T-helper 1 cell treated with Interleukin-12 subunit alpha and Interleukin-12 subunit beta and Interleukin-4 antibody, amounts not matched to agents 30 ng/mL and 1 ng/mL, for 36 hours (primary cell): ENCODE results near the gene AATF. TPM values are rescaled to one million over a fixed set of nuclear protein-coding genes. Genes with fewer than 3 reads are reported as not detected.

Experiments
- intact Hi-C: fragments of 100-400 bp; cut with micrococcal nuclease; formaldehyde crosslinking; loops from one replicate; pipeline ENCODE4 v1.15.1; 2024
- total RNA-seq: library from RNA; stranded (reverse); gene quantifications from 2 replicates; pipeline ENCODE4 v1.2.3, GENCODE V29; 2022

AATF gene
- total RNA-seq, 1 donor from 2014 or later = 82.2 TPM

DNA sequence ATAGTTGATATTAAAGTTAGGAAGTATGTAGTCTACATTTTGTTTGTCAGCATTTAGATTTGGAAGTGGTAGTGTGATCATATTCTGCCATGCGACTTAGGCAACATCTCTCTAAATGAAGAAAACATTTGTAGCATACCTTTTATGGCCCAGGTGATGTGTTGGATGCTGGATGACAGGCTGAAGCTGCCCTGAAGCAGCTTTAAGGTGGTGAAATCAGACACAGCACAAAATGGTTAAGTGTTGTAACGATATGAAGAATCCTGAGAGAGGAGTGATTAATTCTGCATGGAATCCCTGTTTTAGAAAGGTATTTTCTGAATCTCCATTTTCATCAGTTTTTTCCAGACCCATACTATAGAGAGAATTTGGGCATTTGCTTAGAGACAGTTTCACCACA lies 28.3 kb downstream of the AATF start:
- intact Hi-C loops = no loop called here

DNA sequence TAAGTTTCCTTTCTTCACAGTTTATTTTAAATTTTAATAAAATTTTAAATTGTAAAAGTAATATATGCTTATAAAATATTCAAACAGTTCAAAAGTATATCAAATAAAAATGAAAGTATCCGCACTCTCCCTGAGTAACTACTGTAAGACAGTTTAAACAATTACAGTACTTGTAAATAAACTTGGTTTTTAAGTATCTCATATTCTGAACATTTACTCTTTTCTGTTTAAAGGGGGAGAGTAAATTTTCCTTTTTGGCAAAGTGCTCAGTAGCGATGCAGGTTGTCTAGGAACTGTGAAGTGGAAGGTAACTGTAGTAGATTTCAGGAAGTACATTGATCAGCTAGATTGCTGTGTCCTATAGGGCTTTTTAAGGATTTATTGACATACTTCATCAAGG lies 28.8 kb downstream of the AATF start:
- intact Hi-C loops = no loop called here

DNA sequence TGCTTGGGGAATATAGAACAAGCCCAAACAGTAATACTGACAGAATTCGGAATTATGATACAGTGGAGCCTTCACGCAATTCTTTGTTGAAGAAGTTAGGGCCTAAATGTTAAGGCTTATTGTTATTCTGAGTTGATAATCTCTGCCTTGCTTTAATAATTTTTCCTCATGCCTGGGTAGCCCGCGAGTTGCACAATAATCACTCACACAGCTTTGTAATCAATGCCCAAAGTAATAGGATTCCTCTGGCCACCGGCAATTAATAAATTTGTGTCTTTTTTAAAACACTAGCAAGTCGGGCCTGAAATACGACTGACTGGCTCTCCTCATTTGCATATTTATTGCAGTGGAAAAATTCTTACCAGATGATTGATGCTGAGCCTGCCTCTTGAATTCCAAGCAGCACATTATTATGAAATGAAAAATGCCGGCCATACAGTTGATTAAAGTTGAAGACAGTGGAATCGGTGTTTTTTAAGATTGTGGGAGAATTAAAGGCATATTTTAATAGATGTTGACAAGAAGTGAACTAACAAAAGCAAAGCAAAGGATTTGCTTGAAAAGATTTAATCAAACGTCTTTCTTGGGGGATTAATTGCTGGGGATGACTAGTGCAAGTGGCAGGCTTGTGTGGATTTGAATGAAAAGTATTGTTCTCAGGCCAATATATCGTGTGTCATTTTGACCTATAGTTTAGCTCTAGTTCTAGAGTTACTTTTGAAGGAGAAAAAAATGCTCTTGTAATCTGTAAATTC lies 30.2 kb downstream of the AATF start:
- intact Hi-C loops = no loop called here

- intact Hi-C loops = no loop called here
Observed at GRCh38 chr17:36979565-36979941, 30.8 kb downstream of the AATF start.

DNA sequence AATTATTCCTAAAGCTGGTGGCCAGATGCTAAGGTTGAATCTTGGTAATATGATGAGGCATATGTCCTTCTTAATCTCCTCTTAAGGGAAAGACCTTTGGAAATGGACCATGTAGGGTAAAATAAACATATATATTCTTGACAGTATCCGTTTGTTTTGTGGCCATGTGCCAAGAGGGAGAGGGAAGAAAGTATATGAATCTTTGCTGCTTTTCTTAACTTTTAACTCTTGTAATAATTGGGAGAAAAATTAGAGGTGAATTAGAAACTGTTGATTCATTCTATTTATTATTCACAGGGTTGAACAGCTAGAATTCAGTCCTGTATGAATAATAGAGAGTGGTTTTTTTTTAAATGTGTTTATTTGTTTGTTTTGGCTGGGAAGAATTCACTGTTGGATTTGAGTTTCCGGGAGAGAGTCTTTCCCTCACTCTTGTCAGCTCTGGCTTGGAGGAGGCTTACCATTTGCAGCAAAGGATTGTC lies 31.6 kb downstream of the AATF start:
- intact Hi-C loops = no loop called here

- intact Hi-C loops = no loop called here
Observed at GRCh38 chr17:36983618-36984017, 34.9 kb downstream of the AATF start.

DNA sequence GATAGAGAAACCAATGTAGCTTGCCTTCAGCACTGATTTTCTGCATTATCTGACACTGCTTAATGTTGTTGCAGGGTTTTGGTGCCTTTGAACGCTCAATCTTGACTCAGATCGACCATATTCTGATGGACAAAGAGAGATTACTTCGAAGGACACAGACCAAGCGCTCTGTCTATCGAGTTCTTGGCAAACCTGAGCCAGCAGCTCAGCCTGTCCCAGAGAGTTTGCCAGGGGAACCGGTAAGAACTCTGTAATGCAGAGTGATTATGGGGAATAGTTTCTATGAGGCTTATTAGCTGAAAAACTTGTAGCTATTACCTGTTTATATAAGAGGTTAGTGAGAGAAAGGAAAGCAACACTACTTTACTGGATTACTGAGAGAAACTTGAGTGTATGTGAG lies 40.4 kb downstream of the AATF start:
- intact Hi-C loops = no loop called here

GRCh38 chr17:36992701-36993100 lies 43.9 kb downstream of the AATF start:
- intact Hi-C loops = no loop called here

DNA sequence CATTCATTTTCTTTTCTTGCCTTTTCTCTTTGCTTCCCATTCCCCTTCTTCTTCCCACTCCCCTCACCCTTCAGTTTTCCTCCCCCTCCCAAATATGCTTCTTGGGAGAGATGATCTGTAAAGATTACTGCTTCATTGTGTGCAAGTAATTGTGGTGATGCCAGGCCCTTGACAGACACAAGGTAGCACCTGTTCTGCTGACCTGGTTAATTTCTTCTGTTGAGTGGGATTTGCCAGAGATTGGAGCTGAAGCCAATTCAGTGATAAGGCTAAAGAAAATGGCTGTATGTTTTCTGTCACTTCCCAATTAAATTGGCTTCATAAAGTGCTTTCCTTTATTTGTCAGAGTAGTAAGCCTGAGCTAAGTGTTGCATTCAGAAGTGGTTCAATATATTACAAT lies 44.5 kb downstream of the AATF start:
- intact Hi-C loops = no loop called here

GRCh38 chr17:36994438-36994837 lies 45.7 kb downstream of the AATF start:
- intact Hi-C loops = no loop called here

GRCh38 chr17:36999471-36999870 lies 50.7 kb downstream of the AATF start:
- intact Hi-C loops = no loop called here

DNA sequence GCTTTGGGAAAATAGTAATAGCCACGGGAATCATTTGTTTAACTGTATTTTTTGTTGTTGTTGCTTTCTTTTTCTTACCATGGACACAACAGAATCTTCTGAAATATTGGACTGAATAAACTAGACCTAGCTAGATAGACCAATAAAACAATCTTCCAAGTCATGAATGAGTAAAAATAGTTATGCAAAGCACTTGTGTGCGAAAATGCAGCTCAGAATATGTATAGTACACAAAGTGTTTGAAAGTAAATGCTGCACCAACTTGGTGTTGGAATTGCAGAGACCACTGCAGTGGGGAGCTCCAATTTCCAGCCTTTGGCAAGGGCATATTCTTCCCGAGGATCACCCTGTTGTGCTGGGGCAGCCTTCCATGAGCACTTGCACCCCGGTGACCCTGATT lies 68.0 kb downstream of the AATF start:
- intact Hi-C loops = no loop called here

- intact Hi-C loops = no loop called here
Observed at GRCh38 chr17:37017404-37017803, 68.7 kb downstream of the AATF start.

DNA sequence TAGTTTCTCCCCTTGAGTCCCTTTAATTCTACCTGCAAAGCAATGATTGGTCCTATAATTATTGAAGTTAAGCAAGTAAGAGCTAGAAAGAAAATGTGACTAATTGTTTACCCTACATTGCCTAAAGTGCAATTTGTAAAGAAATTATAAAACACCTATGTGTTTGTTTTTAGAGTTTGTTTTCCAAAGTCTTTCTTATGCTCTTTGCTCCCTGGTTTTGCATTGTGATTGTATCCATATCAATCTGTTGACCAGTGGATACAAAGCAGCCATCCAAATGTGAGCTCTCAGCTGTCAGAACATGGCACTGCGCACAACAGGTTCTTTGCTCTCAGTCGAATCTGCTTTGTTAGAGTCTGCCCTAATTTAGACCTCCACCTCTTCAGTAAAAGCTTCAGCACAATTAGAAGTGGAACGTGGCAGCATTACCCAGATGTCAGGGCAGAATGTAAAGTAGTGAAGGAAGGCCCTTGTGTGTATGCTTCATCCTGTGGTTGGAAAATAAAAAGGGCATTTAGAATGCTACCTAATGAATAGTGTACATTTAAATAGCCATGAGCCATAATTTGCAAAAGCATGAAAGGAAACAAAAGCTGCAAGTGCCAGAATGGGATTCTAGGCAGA lies 70.5 kb downstream of the AATF start:
- intact Hi-C loops = no loop called here

- intact Hi-C loops = no loop called here
Observed at GRCh38 chr17:37019741-37020129, 71.0 kb downstream of the AATF start.

DNA sequence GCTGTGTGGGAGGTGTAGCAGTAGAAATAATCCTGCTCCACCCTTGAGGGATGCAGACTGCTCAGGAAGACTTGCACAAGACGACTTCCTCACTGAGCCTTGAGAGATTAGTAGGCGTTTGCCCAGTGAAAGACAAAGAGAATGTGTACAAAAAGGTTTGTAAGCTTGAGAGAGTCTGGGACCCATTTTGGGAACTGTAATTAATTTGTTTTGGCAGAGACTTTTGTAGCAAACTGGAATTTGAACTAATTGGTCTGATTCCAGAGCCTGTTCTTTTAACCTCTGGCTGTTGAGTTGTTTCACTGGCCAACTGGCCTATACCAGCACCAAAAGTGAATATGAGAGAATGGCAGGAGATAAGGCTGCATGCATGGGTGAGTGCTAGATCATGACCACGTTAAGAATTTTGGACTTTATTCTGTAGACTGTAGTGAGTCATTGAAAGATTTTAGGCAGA lies 75.5 kb downstream of the AATF start:
- intact Hi-C loops = no loop called here

DNA sequence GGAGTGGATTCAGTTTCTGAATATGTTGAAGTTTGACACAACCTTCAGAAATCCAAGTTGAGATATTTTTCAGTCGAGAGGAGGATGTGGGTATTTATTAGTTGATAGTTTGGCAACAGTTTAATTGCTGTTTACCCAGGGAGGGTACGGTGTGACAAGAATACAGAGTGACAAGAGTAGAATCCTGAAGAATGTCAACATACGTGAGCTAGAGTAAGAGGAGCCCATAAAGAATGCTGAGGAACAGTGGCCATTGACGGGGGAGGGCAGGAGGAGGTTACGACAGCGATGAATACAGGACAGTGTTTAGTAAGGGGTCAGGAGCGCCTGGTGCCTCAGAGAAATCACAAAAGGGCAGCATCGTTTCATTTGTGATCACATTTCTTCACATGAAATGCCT lies 76.5 kb downstream of the AATF start:
- intact Hi-C loops = loop anchor here (5.0 kb wide), 1 partner anchor 78 kb away; the partner anchor contains the start of gene AATF

DNA sequence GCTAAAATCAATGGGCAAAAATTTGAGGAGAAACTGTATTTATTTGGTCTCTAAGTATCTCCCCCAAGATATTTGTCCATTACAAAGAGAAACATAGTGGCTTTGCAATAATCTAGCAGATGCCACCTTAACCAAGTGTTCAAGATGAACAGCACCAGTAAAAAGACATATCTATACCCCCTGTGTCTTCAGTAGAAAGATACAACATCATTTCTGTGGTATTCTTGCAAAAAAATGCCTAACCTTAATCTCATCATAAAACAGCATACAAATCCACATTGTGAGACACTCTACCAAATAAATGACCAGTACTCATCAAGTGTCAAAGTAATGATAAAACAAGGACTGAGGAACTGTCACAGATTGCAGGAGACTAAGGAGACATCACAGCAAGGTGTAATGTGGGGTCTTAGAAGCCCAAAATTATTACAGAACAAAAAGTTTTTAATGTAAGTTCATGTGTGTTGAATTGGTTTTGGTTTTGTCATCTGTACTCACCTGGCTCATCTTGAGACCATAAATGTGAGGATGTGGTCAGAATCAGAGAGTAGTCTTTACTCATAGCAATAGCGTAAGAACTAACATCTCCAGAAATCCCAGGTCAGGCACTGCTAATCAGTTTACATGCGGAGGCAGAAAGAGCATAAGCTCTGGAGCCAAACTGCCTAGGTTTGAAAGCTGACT lies 77.2 kb downstream of the AATF start:
- intact Hi-C loops = loop anchor here (5.0 kb wide), 1 partner anchor 79 kb away; the partner anchor contains the start of gene AATF

DNA sequence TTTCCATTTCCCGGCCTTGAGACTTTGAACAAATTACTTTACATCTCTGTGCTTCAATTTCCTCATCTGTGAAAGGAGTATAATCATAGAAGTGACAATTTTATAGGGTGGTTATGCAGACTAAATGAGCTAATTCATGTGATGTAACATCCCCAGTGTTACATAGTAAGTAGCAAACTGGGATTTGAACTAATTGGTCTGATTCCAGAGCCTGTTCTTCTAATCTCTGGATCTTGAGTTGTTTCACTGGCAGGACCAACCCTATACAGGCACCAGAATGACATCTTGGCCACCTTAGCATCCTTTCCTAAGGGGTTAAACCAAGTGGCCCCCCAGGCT lies 77.7 kb downstream of the AATF start:
- intact Hi-C loops = loop anchor here (5.0 kb wide), 1 partner anchor 79 kb away; the partner anchor contains the start of gene AATF

DNA sequence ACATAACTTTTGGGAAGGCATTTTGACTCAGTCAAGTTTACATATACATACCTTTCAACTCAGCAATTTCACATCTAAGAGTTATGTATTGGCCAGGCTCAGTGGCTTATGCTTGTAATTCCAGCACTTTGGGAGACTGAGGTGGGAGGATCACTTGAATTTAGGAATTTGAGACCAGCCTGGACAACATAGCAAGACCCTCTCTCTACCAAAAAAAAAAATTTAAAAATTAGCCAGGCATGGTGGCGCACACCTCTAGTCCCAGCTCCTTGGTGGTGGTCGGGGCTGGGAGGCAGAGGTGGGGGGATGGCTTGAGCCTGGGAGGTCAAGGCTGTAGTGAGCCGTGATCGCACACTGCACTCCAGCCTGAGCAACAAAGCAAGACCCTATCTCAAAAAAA lies 79.3 kb downstream of the AATF start:
- intact Hi-C loops = loop anchor here (5.0 kb wide), 1 partner anchor 81 kb away; the partner anchor contains the start of gene AATF

- intact Hi-C loops = no loop called here
Observed at GRCh38 chr17:37031493-37032083, 82.8 kb downstream of the AATF start.
